NB4 (cell line): ENCODE results near the gene B3GAT3.
A peak's percentile ranks its signal among the peaks of the same experiment; 100 is the strongest.

Source experiments
- DNase-seq: peaks from one replicate; pipeline ENCODE4 v3.0.0; 2010; ENCODE audit warnings: low read depth
- H3K4me3 ChIP-seq: one replicate; pipeline ENCODE4 v1.5.1; 2011; ENCODE audit warnings: mild to moderate bottlenecking, low read depth, low read length, moderate library complexity
- CTCF ChIP-seq: IDR thresholded peaks from one replicate; pipeline ENCODE4 v1.5.1; 2012; ENCODE audit warnings: low read depth, low read length
- MYC ChIP-seq: IDR thresholded peaks from 2 replicates; pipeline ENCODE4 v1.6.1; 2011; ENCODE audit warnings: low read depth, low read length
- POLR2A ChIP-seq: IDR thresholded peaks from 2 replicates; pipeline ENCODE4 v1.6.1; 2011; ENCODE audit warnings: mild to moderate bottlenecking; ENCODE audit not compliant: insufficient read length; ENCODE audit errors: extremely low read depth
- TF ChIP-seq, protein P1 (sequence below): IDR thresholded peaks from 2 replicates; pipeline ENCODE4 v1.6.1; 2011; ENCODE audit warnings: low read depth, low read length

B3GAT3 gene

DNA sequence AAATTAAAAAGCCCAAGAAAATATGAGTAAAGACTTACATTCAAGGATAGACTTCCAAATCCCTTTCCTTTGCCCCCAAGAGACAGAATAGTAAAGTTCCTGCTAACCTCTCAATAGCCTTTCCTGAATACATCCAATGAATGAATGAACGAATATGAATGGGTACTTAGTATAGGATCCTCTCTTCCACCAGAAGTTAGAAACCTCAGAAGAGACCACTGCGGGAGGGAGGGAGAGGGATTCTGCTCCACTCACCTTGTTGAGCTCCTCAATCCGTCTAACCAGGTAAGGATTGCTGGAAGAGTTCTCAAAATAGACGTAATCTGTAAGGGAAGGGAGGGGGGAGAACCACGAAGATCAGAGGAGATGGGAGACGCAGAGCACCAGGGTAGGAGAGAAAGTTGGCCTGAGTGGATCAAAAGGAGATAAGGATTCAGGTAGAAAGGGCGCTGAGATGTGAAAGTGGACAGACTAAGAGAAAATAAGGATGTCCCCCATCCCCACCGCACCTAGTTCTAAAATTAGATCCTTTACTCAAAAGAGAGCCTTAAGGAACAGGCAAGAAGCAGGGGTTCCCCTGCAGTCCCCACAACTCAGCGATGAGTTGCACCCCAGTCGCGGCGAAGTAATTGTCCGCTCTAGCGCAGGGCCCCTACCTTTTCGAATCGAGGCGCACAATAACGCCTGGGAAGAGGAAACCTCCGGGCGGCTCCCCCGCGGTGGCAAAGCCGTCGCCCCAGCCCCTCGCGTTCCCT is 21.2 kb downstream of the B3GAT3 start:
- DNase-seq, result peak; percentile 59
- no peak for TF ChIP-seq MYC
- TF ChIP-seq CTCF, result no peak
- TF ChIP-seq POLR2A, result no peak
- TF ChIP-seq, protein P1, sequence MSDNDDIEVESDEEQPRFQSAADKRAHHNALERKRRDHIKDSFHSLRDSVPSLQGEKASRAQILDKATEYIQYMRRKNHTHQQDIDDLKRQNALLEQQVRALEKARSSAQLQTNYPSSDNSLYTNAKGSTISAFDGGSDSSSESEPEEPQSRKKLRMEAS, result no peak

GRCh38 chr11:62599901-62600300 is 21.9 kb downstream of the B3GAT3 start:
- peak overlapping the region; percentile 93 for H3K4me3 ChIP-seq
- TF ChIP-seq POLR2A (no peak), CTCF (no peak), MYC (no peak)
- TF ChIP-seq, protein P1, result no peak

More for the DNA sequence above, 21.2 kb downstream of the B3GAT3 start:
- H3K4me3 ChIP-seq, result peak overlapping the region; percentile 93

DNA sequence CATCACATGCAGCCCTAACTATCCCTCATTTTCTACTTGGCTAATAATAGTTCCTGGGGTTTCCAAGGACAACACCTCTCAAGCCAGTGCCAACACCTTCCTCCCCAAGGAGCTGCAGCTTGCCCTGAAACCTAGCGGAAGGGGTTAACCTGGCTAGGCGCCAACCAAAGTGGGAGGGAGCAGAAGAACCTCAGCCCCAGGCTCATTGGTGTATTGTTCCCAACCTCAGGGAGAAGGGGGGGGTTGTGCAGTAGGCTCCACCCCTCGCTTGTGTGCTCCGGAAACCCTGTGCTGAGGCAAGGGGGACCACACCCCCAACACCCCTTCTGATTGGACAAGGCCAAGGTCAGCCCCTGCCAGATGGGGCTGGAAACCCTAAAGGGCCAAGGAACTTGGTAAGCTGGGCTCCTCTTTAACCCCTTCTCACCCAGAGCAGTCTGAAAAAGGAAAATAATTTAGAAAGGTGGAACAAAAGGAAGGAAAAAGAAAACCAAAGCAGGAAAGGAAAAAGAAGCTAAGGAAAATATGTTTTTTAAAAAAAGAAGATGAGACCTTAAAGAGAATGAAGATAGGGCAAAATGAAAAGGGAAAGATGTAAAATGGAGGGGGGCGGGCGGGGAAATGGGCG is 22.6 kb downstream of the B3GAT3 start:
- TF ChIP-seq POLR2A (peak; percentile 36), MYC (peak; percentile 50; the same call in 1 of the 2 replicates), CTCF (no peak)
- TF ChIP-seq, protein P1, result peak; percentile 52
- H3K4me3 ChIP-seq, result peak overlapping the region; percentile 93
- peak; percentile 100 for DNase-seq

More at GRCh38 chr11:62599901-62600300, 21.9 kb downstream of the B3GAT3 start:
- DNase-seq, result no peak

DNA sequence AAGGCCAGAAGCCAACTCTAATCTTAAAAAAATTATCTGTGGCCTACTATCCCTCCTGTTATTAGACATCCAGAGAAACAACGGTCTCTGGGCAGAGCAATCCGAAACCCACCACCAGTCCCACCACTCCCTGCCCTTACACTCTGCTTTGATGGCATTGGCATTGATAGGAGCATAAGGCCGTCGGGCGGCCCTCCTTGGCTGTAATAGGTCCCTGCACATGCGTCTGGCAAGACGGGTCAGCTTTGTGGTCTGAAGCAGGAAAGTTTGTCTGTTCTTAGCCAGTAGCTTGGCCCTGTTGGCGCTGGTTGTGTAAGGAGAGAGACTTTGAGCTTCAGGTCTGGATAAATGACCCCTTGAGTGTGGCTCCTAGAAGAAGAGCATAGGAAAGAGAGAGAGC is 26.7 kb downstream of the B3GAT3 start:
- no peak overlapping the region for H3K4me3 ChIP-seq
- DNase-seq, result no peak
- TF ChIP-seq, protein P1, result no peak
- TF ChIP-seq CTCF (no peak), MYC (no peak), POLR2A (no peak)

GRCh38 chr11:62593434-62594044 is 28.2 kb downstream of the B3GAT3 start:
- TF ChIP-seq CTCF (peak; percentile 90), POLR2A (no peak), MYC (peak; percentile 94)
- TF ChIP-seq, protein P1, result peak; percentile 94
- no peak overlapping the region for H3K4me3 ChIP-seq
- DNase-seq, result peak; percentile 94
